H9 (cell line): ENCODE measurements around the gene CDH8. TPM values are rescaled to one million over a fixed set of nuclear protein-coding genes. Genes with fewer than 3 reads are reported as not detected.

Source experiments
- DNase-seq: peaks from one replicate; pipeline ENCODE4 v3.0.0-alpha.2; 2017
- H2AFZ ChIP-seq: one replicate; pipeline ENCODE4 v1.6.1; 2013; ENCODE audit warnings: mild to moderate bottlenecking, low read length, control low read depth, moderate library complexity
- H2AK5ac ChIP-seq: 2 replicates; pipeline ENCODE4 v1.6.1; 2013; ENCODE audit warnings: low read length, control low read depth, mixed read lengths; ENCODE audit not compliant: insufficient read length
- H2BK120ac ChIP-seq: one replicate; pipeline ENCODE4 v1.6.1; 2013; ENCODE audit warnings: low read depth, mild to moderate bottlenecking, low read length, control low read depth, inconsistent platforms; ENCODE audit not compliant: poor library complexity, severe bottlenecking
- H2BK12ac ChIP-seq: 2 replicates; pipeline ENCODE4 v1.6.1; 2013; ENCODE audit warnings: low read length, control low read depth, mixed read lengths, low read depth; ENCODE audit not compliant: insufficient read length
- H2BK15ac ChIP-seq: 2 replicates; pipeline ENCODE4 v1.6.1; 2013; ENCODE audit warnings: low read depth, low read length, control low read depth
- H2BK20ac ChIP-seq: one replicate; pipeline ENCODE4 v1.6.1; 2013; ENCODE audit warnings: low read depth, mild to moderate bottlenecking, low read length, control low read depth, inconsistent platforms; ENCODE audit not compliant: poor library complexity, severe bottlenecking
- H2BK5ac ChIP-seq: 2 replicates; pipeline ENCODE4 v1.6.1; 2013; ENCODE audit warnings: low read length, control low read depth, mixed read lengths; ENCODE audit not compliant: insufficient read length
- H3K14ac ChIP-seq: 2 replicates; pipeline ENCODE4 v1.6.1; 2013; ENCODE audit warnings: low read length, control low read depth; ENCODE audit not compliant: insufficient read depth
- H3K18ac ChIP-seq: 2 replicates; pipeline ENCODE4 v1.6.1; 2013; ENCODE audit warnings: low read depth, mild to moderate bottlenecking, mixed read lengths, low read length, control low read depth; ENCODE audit not compliant: insufficient read length
- H3K23ac ChIP-seq: 2 replicates; pipeline ENCODE4 v1.6.1; 2013; ENCODE audit warnings: low read length, control low read depth, mixed read lengths, low read depth; ENCODE audit not compliant: insufficient read length
- H3K23me2 ChIP-seq: 2 replicates; pipeline ENCODE4 v1.6.1; 2013; ENCODE audit warnings: low read depth, mild to moderate bottlenecking, mixed read lengths, low read length, control low read depth; ENCODE audit not compliant: insufficient read length, poor library complexity, severe bottlenecking
- H3K27ac ChIP-seq: 2 replicates; pipeline ENCODE4 v1.5.1; 2013; ENCODE audit warnings: low read length, control low read depth, mixed read lengths, low read depth; ENCODE audit not compliant: insufficient read length
- H3K27me3 ChIP-seq: 2 replicates; pipeline ENCODE4 v1.6.1; 2013; ENCODE audit warnings: low read length, control low read depth, inconsistent platforms; ENCODE audit not compliant: insufficient read depth
- H3K4ac ChIP-seq: 2 replicates; pipeline ENCODE4 v1.6.1; 2013; ENCODE audit warnings: low read depth, mild to moderate bottlenecking, control low read depth, inconsistent platforms, low read length, moderate library complexity
- H3K4me1 ChIP-seq: 2 replicates; pipeline ENCODE4 v1.6.1; 2013; ENCODE audit warnings: low read length, control low read depth, inconsistent platforms; ENCODE audit not compliant: insufficient read depth
- H3K4me2 ChIP-seq: 2 replicates; pipeline ENCODE4 v1.6.1; 2013; ENCODE audit warnings: low read length, control low read depth, mixed read lengths; ENCODE audit not compliant: insufficient read length, insufficient read depth
- H3K56ac ChIP-seq: 2 replicates; pipeline ENCODE4 v1.6.1; 2013; ENCODE audit warnings: low read depth, mild to moderate bottlenecking, mixed read lengths, low read length, control low read depth; ENCODE audit not compliant: insufficient read length
- H3K79me1 ChIP-seq: 2 replicates; pipeline ENCODE4 v1.6.1; 2013; ENCODE audit warnings: low read depth, mild to moderate bottlenecking, moderate library complexity, low read length, control low read depth, inconsistent platforms; ENCODE audit not compliant: insufficient read depth, poor library complexity, severe bottlenecking
- H3K79me2 ChIP-seq: 2 replicates; pipeline ENCODE4 v1.6.1; 2013; ENCODE audit warnings: low read length, control low read depth, inconsistent platforms; ENCODE audit not compliant: insufficient read depth
- H3K9ac ChIP-seq: 2 replicates; pipeline ENCODE4 v1.6.1; 2013; ENCODE audit warnings: low read length, control low read depth, mixed read lengths; ENCODE audit not compliant: insufficient read length; ENCODE audit errors: extremely low read depth
- H3K9me3 ChIP-seq: one replicate; pipeline ENCODE4 v1.6.1; 2013; ENCODE audit warnings: low read depth, low read length, inconsistent platforms; ENCODE audit not compliant: control insufficient read depth
- H3T11ph ChIP-seq: one replicate; pipeline ENCODE4 v1.6.1; 2013; ENCODE audit warnings: mild to moderate bottlenecking, low read length, control low read depth, inconsistent platforms
- H4K20me1 ChIP-seq: one replicate; pipeline ENCODE4 v1.6.1; 2013; ENCODE audit not compliant: control insufficient read depth, insufficient read length, insufficient read depth
- H4K5ac ChIP-seq: 2 replicates; pipeline ENCODE4 v1.6.1; 2013; ENCODE audit warnings: low read depth, mild to moderate bottlenecking, mixed read lengths, low read length, control low read depth; ENCODE audit not compliant: insufficient read length
- H4K8ac ChIP-seq: replicated peaks from 2 replicates; pipeline ENCODE4 v1.6.1; 2013; ENCODE audit warnings: low read length, control low read depth, mixed read lengths, low read depth; ENCODE audit not compliant: insufficient read length
- H4K91ac ChIP-seq: 2 replicates; pipeline ENCODE4 v1.6.1; 2013; ENCODE audit warnings: low read depth, mild to moderate bottlenecking, moderate library complexity, mixed read lengths, low read length, control low read depth; ENCODE audit not compliant: insufficient read length
- H3K27ac Mint-ChIP-seq, 3 experiments: 2 replicates in 2 of 3; 3 replicates in 1 of 3; pipeline ENCODE4 v1.8.0; 2020 to 2021; ENCODE audit warnings: mixed read lengths in 3 of 3, mild to moderate bottlenecking in 1 of 3, moderate library complexity in 1 of 3
- H3K27me3 Mint-ChIP-seq: 2 replicates; pipeline ENCODE4 v1.8.0; 2021; ENCODE audit warnings: low read depth, mild to moderate bottlenecking, moderate library complexity, mixed read lengths
- H3K36me3 Mint-ChIP-seq, 3 experiments: 2 replicates in 2 of 3; 3 replicates in 1 of 3; pipeline ENCODE4 v1.8.0; 2020 to 2021; ENCODE audit warnings: low read depth in 3 of 3, mixed read lengths in 3 of 3; ENCODE audit not compliant: insufficient read depth in 1 of 3
- H3K4me1 Mint-ChIP-seq, 2 experiments: 2 replicates each; pipeline ENCODE4 v1.8.0; 2020; ENCODE audit warnings: mixed read lengths in 2 of 2
- H3K4me3 Mint-ChIP-seq, 2 experiments: 2 replicates in 1 of 2; 3 replicates in 1 of 2; pipeline ENCODE4 v1.8.0; 2020 to 2021; ENCODE audit warnings: mild to moderate bottlenecking in 2 of 2, mixed read lengths in 2 of 2, moderate library complexity in 1 of 2
- H3K9me3 Mint-ChIP-seq, 2 experiments: 2 replicates in 1 of 2; 3 replicates in 1 of 2; pipeline ENCODE4 v1.8.0; 2020; ENCODE audit warnings: mild to moderate bottlenecking in 2 of 2, mixed read lengths in 2 of 2, moderate library complexity in 1 of 2
- WGBS: extraction: QIAGEN DNeasy Blood & Tissue Kit; methylation state at CpG from one replicate; pipeline ENCODE4 v1.1.7; 2013; ENCODE audit warnings: missing lambda C conversion rate, low lambda C conversion rate, mixed read lengths; ENCODE audit not compliant: insufficient read length; ENCODE audit errors: extremely low coverage; 5-methylcytosine and 5-hydroxymethylcytosine counted together
- total RNA-seq: library from RNA; stranded (reverse); gene quantifications from 2 replicates; pipeline ENCODE4 v1.2.1, GENCODE V29; 2021
- TF ChIP-seq, protein P1 (sequence below): fragments of 200-600 bp; sonication (generic); conservative IDR thresholded peaks from 3 replicates; pipeline ENCODE4 v1.8.0; 2021; ENCODE audit warnings: antibody characterized with exemption, mild to moderate bottlenecking

The CDH8 gene
- total RNA-seq, 1 experiment from 2014 or later, result 12.0 TPM

DNA sequence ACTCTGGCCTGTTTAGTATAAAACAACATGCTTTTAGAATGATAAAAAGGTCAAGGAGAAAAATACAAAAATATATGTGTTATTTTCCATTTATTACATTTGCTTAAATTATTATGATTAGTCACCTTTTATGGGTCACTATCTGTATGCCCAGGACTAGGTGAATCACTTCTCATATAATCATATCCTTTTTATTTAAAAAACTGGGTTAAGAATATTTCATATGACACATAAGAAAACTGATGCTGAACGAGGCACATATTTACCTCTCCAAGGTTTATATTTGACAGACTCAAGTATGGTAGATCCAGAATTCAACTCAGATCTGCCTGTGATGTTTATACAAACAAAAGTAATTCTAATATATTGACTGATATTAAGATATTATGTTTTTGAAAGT lies 134.5 kb downstream of the CDH8 start:
- no peak overlapping the region for H3K27ac Mint-ChIP-seq
- no peaks in the 10 kb centered on the region for H3K27me3 Mint-ChIP-seq
- Histone ChIP-seq H3K56ac (no peak overlapping the region), H3T11ph (no peak overlapping the region), H3K4ac (no peak overlapping the region), H3K18ac (no peak overlapping the region), H2AFZ (no peak overlapping the region), H2BK15ac (no peak overlapping the region), H2BK5ac (no peak overlapping the region), H2BK120ac (no peak overlapping the region), H4K5ac (no peak overlapping the region), H2BK20ac (no peak overlapping the region), H3K79me1 (no peaks in the 10 kb centered on the region), H2AK5ac (no peak overlapping the region), H3K9ac (no peak overlapping the region), H3K4me2 (no peak overlapping the region), H4K8ac (no peak overlapping the region), H3K14ac (no peak overlapping the region), H3K79me2 (no peaks in the 10 kb centered on the region), H3K23me2 (no peaks in the 10 kb centered on the region), H4K91ac (no peak overlapping the region), H3K4me1 (no peaks in the 10 kb centered on the region), H3K27me3 (no peaks in the 10 kb centered on the region), H3K27ac (no peak overlapping the region), H3K23ac (no peak overlapping the region), H4K20me1 (no peaks in the 10 kb centered on the region), H2BK12ac (no peak overlapping the region), H3K9me3 (peaks cover 5% of the 10 kb centered on the region)
- peaks cover 1 to 18% (median 14%) of the 10 kb centered on the region in 3 experiments; a peak in 5 of 7 replicates for H3K36me3 Mint-ChIP-seq
- H3K4me1 Mint-ChIP-seq, result peaks cover 7% of the 10 kb centered on the region in 2 experiments; a peak in 3 of 4 replicates
- peaks cover 11 to 14% of the 10 kb centered on the region in 2 experiments; a peak in 4 of 5 replicates for H3K9me3 Mint-ChIP-seq
- H3K4me3 Mint-ChIP-seq, result no peak overlapping the region
- no peak for DNase-seq
- TF ChIP-seq, protein P1, sequence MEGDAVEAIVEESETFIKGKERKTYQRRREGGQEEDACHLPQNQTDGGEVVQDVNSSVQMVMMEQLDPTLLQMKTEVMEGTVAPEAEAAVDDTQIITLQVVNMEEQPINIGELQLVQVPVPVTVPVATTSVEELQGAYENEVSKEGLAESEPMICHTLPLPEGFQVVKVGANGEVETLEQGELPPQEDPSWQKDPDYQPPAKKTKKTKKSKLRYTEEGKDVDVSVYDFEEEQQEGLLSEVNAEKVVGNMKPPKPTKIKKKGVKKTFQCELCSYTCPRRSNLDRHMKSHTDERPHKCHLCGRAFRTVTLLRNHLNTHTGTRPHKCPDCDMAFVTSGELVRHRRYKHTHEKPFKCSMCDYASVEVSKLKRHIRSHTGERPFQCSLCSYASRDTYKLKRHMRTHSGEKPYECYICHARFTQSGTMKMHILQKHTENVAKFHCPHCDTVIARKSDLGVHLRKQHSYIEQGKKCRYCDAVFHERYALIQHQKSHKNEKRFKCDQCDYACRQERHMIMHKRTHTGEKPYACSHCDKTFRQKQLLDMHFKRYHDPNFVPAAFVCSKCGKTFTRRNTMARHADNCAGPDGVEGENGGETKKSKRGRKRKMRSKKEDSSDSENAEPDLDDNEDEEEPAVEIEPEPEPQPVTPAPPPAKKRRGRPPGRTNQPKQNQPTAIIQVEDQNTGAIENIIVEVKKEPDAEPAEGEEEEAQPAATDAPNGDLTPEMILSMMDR, result no peak
- WGBS, result no CpG with 5 or more reads among the region's 1 CpG
